Transverse colon (tissue), 4 donors: Measurements from ENCODE around the gene TNFRSF4.

ENCODE experiments used
- CTCF ChIP-seq, 5 experiments: fragments of 200-600 bp in 3 of 5; fragments of 450-650 bp in 2 of 5; sonication (generic) in 3 of 5; IDR thresholded peaks; 1 replicate in 2 of 5; 2 replicates in 3 of 5; pipeline ENCODE4 v1.5.1; 2016 to 2017; ENCODE audit warnings: antibody characterized with exemption in 5 of 5, inconsistent platforms in 3 of 5, mild to moderate bottlenecking in 2 of 5, moderate library complexity in 1 of 5
- EP300 ChIP-seq: sonication (generic); formaldehyde crosslinking; IDR thresholded peaks from one replicate; pipeline ENCODE4 v1.6.1; 2017; ENCODE audit warnings: antibody characterized with exemption, low read depth
- POLR2A ChIP-seq: fragments of 450-650 bp; IDR thresholded peaks from one replicate; pipeline ENCODE4 v1.6.1; 2016; ENCODE audit warnings: antibody characterized with exemption, mild to moderate bottlenecking, moderate library complexity
- POLR2AphosphoS5 ChIP-seq, 3 donors: sonication (generic); formaldehyde crosslinking; IDR thresholded peaks; one replicate each; pipeline ENCODE4 v1.6.1; 2016; ENCODE audit warnings: antibody characterized with exemption in 3 of 3

DNA sequence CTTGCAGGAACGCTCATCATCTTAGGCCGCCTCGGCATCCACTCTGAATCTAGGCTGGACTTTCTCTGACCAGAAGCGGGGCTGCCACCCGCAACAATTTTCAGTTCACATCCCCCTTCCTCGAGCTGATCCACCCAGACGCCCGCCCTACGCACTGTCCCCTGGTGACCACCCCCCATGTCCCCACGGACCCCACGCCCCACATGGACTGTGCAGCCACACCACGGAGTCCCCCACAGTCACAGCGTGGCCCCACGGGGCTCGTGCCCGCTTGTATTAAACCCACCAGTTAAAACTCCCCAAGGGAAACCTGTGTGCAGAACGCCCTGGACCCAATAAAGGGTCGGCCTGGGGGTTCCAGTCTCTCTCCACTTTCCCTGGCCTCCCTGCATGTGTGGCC, 45.6 kb upstream of the TNFRSF4 start:
- TF ChIP-seq EP300 (no peak), POLR2A (no peak), CTCF (IDR thresholded peaks at IDR 0.05) (no peak), POLR2AphosphoS5 (IDR thresholded peaks at IDR 0.05) (no peak)
